Osteocyte (in vitro differentiated cells): Measurements from ENCODE around the gene SPSB3. TPM values are rescaled to one million over a fixed set of nuclear protein-coding genes. Genes with fewer than 3 reads are reported as not detected.

Experiments used
- DNase-seq: peaks from one replicate; pipeline ENCODE4 v3.0.0; 2021; ENCODE audit warnings: mixed read lengths; ENCODE audit not compliant: unreplicated experiment; ENCODE audit errors: extremely low spot score
- H3K27ac Mint-ChIP-seq: one replicate; pipeline ENCODE4 v1.8.0; 2021; ENCODE audit warnings: mild to moderate bottlenecking, mixed read lengths; ENCODE audit not compliant: unreplicated experiment
- H3K27me3 Mint-ChIP-seq: one replicate; pipeline ENCODE4 v1.8.0; 2021; ENCODE audit warnings: mixed read lengths; ENCODE audit not compliant: unreplicated experiment
- H3K36me3 Mint-ChIP-seq: one replicate; pipeline ENCODE4 v1.8.0; 2021; ENCODE audit warnings: mixed read lengths; ENCODE audit not compliant: unreplicated experiment
- H3K4me1 Mint-ChIP-seq: one replicate; pipeline ENCODE4 v1.8.0; 2021; ENCODE audit warnings: mixed read lengths; ENCODE audit not compliant: unreplicated experiment
- H3K4me3 Mint-ChIP-seq: one replicate; pipeline ENCODE4 v1.8.0; 2021; ENCODE audit warnings: mild to moderate bottlenecking, moderate library complexity, mixed read lengths; ENCODE audit not compliant: unreplicated experiment
- H3K9me3 Mint-ChIP-seq: one replicate; pipeline ENCODE4 v1.8.0; 2021; ENCODE audit warnings: mixed read lengths; ENCODE audit not compliant: unreplicated experiment
- total RNA-seq: library from RNA; stranded (reverse); gene quantifications from 2 replicates; pipeline ENCODE4 v1.2.1, GENCODE V29; 2021
- TF ChIP-seq, protein P1 (sequence below): fragments of 200-600 bp; sonication (generic); IDR thresholded peaks from 2 replicates; pipeline ENCODE4 v1.5.0; 2021; ENCODE audit warnings: antibody characterized with exemption, mild to moderate bottlenecking, moderate library complexity

The SPSB3 gene
- total RNA-seq, 1 donor from 2014 or later, result 53.4 TPM

DNA sequence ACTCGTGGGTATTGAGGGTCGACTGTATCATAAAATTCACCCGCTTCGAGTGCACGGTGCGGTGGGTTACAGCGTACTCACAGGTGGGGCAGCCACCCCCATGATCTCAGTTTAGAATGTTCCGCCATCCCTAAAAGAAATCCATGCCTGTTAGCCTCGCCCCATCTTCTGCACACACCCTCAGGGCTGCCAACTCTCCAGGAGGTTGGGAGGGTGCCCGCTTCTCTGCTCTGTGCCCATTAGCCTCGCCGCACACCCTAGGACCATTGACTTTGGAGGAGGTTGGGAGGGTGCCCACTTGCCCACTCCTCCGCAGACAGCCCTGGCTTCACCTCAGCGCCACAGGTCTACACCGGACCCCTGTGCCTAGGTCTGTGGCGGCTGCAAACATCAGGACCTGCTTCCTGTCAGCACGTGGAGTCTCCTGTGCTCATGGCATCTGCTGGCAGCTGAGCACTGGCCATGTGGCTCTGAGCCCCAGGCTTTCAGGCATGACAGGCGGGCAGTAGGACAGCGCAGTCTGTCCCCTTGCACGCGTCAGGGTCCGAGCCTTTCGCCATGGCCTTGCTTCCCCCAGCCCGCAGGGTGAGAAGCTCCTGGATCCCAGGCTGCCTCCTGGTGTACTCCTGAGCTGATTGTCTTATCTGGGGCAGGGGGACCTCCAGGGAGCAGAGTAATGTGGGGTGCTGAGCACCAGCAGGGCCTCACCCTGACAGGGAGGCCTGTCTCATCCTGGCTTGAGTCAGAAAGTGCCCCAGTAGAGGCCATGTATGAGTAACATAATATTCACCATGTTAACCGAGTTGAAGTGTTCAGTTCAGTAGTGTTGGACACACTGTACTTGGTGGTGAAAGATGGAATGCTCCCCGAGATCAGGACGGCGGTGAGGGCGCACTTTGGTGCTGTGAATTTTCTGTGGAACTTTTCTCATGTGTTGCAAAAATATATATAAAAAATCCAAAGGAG lies 32.9 kb downstream of the SPSB3 start:
- H3K4me1 Mint-ChIP-seq, result peaks cover 30% of the 10 kb centered on the region

DNA sequence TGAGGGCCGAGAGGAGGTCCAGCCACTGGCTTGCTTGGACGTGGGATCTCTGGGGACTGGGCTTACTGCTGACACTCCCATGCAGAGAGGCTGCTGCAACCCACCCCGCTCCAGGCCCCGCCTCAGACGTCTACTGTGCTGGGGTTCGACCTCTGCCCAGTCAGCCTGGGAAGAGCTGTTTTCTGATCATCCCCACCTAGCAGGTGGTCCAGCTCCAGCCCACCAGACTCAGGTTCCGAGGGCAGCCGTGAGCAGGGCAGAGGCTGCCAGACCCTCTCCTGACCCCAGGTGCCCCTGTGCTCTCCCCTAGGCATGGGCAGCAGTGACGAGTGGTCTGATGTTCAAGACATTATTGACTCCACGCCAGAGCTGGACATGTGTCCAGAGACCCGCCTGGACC lies 34.4 kb downstream of the SPSB3 start:
- Mint-ChIP-seq H3K9me3 (no peaks in the 10 kb centered on the region), H3K4me3 (no peak overlapping the region)

More for the DNA sequence above, 32.9 kb downstream of the SPSB3 start:
- TF ChIP-seq, protein P1, sequence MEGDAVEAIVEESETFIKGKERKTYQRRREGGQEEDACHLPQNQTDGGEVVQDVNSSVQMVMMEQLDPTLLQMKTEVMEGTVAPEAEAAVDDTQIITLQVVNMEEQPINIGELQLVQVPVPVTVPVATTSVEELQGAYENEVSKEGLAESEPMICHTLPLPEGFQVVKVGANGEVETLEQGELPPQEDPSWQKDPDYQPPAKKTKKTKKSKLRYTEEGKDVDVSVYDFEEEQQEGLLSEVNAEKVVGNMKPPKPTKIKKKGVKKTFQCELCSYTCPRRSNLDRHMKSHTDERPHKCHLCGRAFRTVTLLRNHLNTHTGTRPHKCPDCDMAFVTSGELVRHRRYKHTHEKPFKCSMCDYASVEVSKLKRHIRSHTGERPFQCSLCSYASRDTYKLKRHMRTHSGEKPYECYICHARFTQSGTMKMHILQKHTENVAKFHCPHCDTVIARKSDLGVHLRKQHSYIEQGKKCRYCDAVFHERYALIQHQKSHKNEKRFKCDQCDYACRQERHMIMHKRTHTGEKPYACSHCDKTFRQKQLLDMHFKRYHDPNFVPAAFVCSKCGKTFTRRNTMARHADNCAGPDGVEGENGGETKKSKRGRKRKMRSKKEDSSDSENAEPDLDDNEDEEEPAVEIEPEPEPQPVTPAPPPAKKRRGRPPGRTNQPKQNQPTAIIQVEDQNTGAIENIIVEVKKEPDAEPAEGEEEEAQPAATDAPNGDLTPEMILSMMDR, result no peak
- Mint-ChIP-seq H3K9me3 (no peaks in the 10 kb centered on the region), H3K4me3 (no peak overlapping the region), H3K27ac (no peak overlapping the region), H3K36me3 (no peaks in the 10 kb centered on the region), H3K27me3 (no peaks in the 10 kb centered on the region)
- DNase-seq, result no peak

DNA sequence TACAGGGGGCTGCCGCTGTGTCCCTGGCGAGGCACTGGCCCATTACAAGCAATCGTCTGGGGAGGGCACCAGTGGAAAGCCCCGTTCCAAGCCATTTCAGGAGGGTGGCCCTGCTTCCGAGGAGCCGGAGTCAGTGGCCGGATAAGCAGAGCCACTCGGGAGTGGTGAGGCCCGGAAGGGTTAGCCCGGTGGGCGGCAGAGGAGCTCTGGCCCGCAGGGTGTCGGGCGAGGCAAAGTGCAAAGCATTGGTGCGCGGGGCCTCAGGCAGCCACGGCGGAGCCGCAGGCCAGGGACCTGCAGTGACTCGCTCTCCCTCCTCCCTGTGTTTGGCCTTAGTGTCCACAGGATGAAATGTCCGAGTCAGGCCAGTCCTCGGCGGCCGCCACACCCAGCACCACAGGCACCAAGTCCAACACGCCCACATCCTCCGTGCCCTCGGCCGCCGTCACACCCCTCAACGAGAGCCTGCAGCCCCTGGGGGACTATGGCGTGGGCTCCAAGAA lies 35.6 kb downstream of the SPSB3 start:
- Mint-ChIP-seq H3K9me3 (no peaks in the 10 kb centered on the region), H3K4me1 (peaks cover 31% of the 10 kb centered on the region), H3K4me3 (no peak overlapping the region), H3K27ac (peak overlapping the region; percentile 96), H3K36me3 (no peaks in the 10 kb centered on the region), H3K27me3 (no peaks in the 10 kb centered on the region)
- DNase-seq, result no peak
- TF ChIP-seq, protein P1, result no peak

More for the DNA sequence above, 34.4 kb downstream of the SPSB3 start:
- no peak for DNase-seq
- H3K36me3 Mint-ChIP-seq, result no peaks in the 10 kb centered on the region
- no peaks in the 10 kb centered on the region for H3K27me3 Mint-ChIP-seq
- H3K4me1 Mint-ChIP-seq, result peaks cover 31% of the 10 kb centered on the region
- H3K27ac Mint-ChIP-seq, result no peak overlapping the region
- TF ChIP-seq, protein P1, result no peak

DNA sequence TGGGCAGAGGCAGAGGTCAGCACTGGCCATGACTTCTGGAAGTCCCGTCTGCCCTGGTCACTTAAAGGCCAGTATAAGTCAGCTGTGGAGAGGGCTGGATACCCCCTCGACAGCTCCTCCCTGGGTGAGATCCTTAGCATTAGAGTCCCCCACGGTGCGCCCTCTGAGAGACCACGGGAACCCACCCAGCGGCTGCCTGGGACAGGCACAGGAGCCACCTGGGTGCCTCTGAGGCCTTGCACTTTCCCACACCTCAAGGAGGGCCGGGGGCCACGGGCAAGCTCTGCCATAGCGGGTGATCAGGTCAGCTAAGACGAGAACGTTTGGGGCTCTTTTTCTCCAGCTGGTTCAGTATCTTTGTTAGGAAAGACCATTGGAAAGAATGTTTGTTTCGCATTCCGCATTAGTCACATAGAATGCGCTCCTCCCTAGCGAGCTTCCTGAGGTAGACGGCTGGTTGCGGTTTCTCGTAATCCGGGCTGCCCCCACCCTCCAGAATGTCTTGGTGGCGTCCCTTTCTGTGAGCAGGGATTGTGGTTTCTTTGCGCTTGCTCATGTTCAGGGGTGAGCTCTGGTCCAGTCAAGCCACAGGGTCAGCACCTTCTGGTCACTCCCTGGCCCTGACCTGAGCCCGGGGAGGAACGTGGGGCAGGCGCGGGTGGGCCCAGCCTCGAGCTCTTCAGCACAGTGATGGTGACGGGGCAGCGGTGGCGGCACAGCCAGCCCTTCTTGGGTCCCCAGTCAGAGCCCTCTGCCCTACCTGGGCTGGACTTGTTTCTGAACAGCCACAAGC lies 36.3 kb downstream of the SPSB3 start:
- TF ChIP-seq, protein P1, result no peak
- peak overlapping the region; percentile 50 for H3K4me3 Mint-ChIP-seq
- no peaks in the 10 kb centered on the region for H3K27me3 Mint-ChIP-seq
- peaks cover 31% of the 10 kb centered on the region for H3K4me1 Mint-ChIP-seq
- peak overlapping the region; percentile 96 for H3K27ac Mint-ChIP-seq
- H3K36me3 Mint-ChIP-seq, result peaks cover under 1% of the 10 kb centered on the region
- peak; percentile 83 for DNase-seq
- no peaks in the 10 kb centered on the region for H3K9me3 Mint-ChIP-seq
